Kidney (tissue), 14 donors: ENCODE measurements around the gene MBNL1. TPM values are rescaled to one million over a fixed set of nuclear protein-coding genes. Genes with fewer than 3 reads are reported as not detected.

Experiments used
- DNase-seq, 5 donors: peaks; one replicate each; pipeline ENCODE4 v3.0.0-alpha.2; 2013 to 2020
- FAIRE-seq: peaks from 2 replicates; lab custom pipeline; 2012; peaks lifted over from hg19 to GRCh38; lab: Jason Lieb, UNC
- H3K27ac ChIP-seq, 2 donors: one replicate each; pipeline ENCODE4 v1.7.0; 2013; ENCODE audit warnings: low read depth in 2 of 2, low read length in 2 of 2, inconsistent platforms in 1 of 2
- H3K27me3 ChIP-seq: one replicate; pipeline ENCODE4 v1.7.1; 2013; ENCODE audit warnings: low read length, inconsistent platforms; ENCODE audit not compliant: control insufficient read depth, insufficient read depth
- H3K36me3 ChIP-seq, 3 donors: one replicate each; pipeline versions ENCODE4 v1.7.0 to v1.7.1; 2013; ENCODE audit warnings: low read length in 3 of 3, control low read depth in 1 of 3, inconsistent platforms in 1 of 3; ENCODE audit not compliant: insufficient read depth in 3 of 3, control insufficient read depth in 2 of 3
- H3K4me1 ChIP-seq, 3 donors: one replicate each; pipeline versions ENCODE4 v1.7.0 to v1.7.1; 2013; ENCODE audit warnings: low read length in 3 of 3, inconsistent platforms in 1 of 3, low read depth in 1 of 3; ENCODE audit not compliant: control insufficient read depth in 2 of 3, insufficient read depth in 2 of 3
- H3K4me3 ChIP-seq, 3 donors: one replicate each; pipeline versions ENCODE4 v1.7.0 to v1.8.1; 2013; ENCODE audit warnings: low read length in 3 of 3, control low read depth in 1 of 3, inconsistent platforms in 1 of 3
- H3K9ac ChIP-seq, 3 donors: one replicate each; pipeline versions ENCODE4 v1.7.0 to v1.7.1; 2013; ENCODE audit warnings: low read length in 3 of 3, control low read depth in 1 of 3, inconsistent platforms in 1 of 3
- H3K9me3 ChIP-seq, 3 donors: one replicate each; pipeline versions ENCODE4 v1.7.0 to v1.7.1; 2013; ENCODE audit warnings: low read length in 3 of 3, control low read depth in 1 of 3, inconsistent platforms in 1 of 3; ENCODE audit not compliant: control insufficient read depth in 2 of 3, insufficient read depth in 1 of 3
- CTCF ChIP-seq: IDR thresholded peaks from 3 replicates; pipeline ENCODE4 v1.5.1; 2012; ENCODE audit warnings: mild to moderate bottlenecking, moderate library complexity, borderline replicate concordance; ENCODE audit not compliant: insufficient read depth; ENCODE audit errors: extremely low read depth
- intact Hi-C: fragments of 100-400 bp; cut with DNase I; formaldehyde crosslinking; loops from one replicate; pipeline ENCODE4 v1.11.1; 2022
- polyA plus RNA-seq: library from polyadenylated mRNA; stranded (reverse); fragments of 350-450 nt; fragmentation: Illumina TruSeq; extraction: RNeasy Lipid Tissue Mini Kit (QIAGEN cat#74804); gene quantifications from one replicate; pipeline ENCODE4 v1.2.3, GENCODE V29; 2014; ENCODE audit warnings: low read depth, low replicate concordance; ENCODE audit not compliant: insufficient read depth
- total RNA-seq: library from RNA; stranded (reverse); fragmentation: NEBNext Ultra II Directional; extraction: Animal tissue kit (Norgen Biotek cat#: 25700); gene quantifications from one replicate; pipeline ENCODE4 v1.2.1, GENCODE V29; 2021
- donor health status: control.
- donor health status: control.
- donor health status: control.
- donor health status: control.
- donor health status: control.
- donor health status: DM: yes; HTN: yes; CAD: no.
- donor health status: Normal renal cell carcinoma (clear cell type).

MBNL1 gene
- total and polyA plus RNA-seq, 2 donors from 2014 or later = 22.0 to 167 TPM

- Histone ChIP-seq H3K27me3 (no peaks in the 10 kb centered on the region), H3K9ac (no peak overlapping the region), H3K4me3 (no peak overlapping the region), H3K4me1 (no peaks in the 10 kb centered on the region), H3K27ac (peak overlapping the region in 1 of 2 donors; percentile 17), H3K9me3 (no peaks in the 10 kb centered on the region), H3K36me3 (no peaks in the 10 kb centered on the region)
- intact Hi-C loops = no loop called here
- DNase-seq (no peak), FAIRE-seq (no peak)
- no peak for TF ChIP-seq CTCF
Measured at GRCh38 chr3:152222327-152222726, 46.4 kb upstream of the MBNL1 start.

GRCh38 chr3:152225201-152225600 is 43.5 kb upstream of the MBNL1 start:
- no peak overlapping the region for H3K4me3 ChIP-seq
- no peaks in the 10 kb centered on the region for H3K9me3 ChIP-seq
- FAIRE-seq (no peak), DNase-seq (no peak)
- no peaks in the 10 kb centered on the region for H3K36me3 ChIP-seq
- H3K4me1 ChIP-seq = no peaks in the 10 kb centered on the region
- H3K27ac ChIP-seq = no peak overlapping the region
- no peaks in the 10 kb centered on the region for H3K27me3 ChIP-seq
- intact Hi-C loops = no loop called here
- TF ChIP-seq CTCF = no peak
- no peak overlapping the region for H3K9ac ChIP-seq

- no peak overlapping the region for H3K4me3 ChIP-seq
- FAIRE-seq = no peak
- no peak for TF ChIP-seq CTCF
Measured at GRCh38 chr3:152226176-152226575, 42.6 kb upstream of the MBNL1 start.

GRCh38 chr3:152227027-152227426 is 41.7 kb upstream of the MBNL1 start:
- intact Hi-C loops = no loop called here
- no peak for DNase-seq
- no peak for FAIRE-seq
- no peaks in the 10 kb centered on the region for H3K4me1 ChIP-seq
- no peaks in the 10 kb centered on the region for H3K36me3 ChIP-seq
- no peaks in the 10 kb centered on the region for H3K9me3 ChIP-seq
- H3K4me3 ChIP-seq = no peak overlapping the region
- no peak overlapping the region for H3K27ac ChIP-seq
- no peak overlapping the region for H3K9ac ChIP-seq
- no peak for TF ChIP-seq CTCF
- no peaks in the 10 kb centered on the region for H3K27me3 ChIP-seq

More at GRCh38 chr3:152226176-152226575, 42.6 kb upstream of the MBNL1 start:
- Histone ChIP-seq H3K4me1 (no peaks in the 10 kb centered on the region), H3K36me3 (no peaks in the 10 kb centered on the region), H3K9me3 (no peaks in the 10 kb centered on the region), H3K27me3 (no peaks in the 10 kb centered on the region), H3K9ac (no peak overlapping the region), H3K27ac (no peak overlapping the region)
- DNase-seq = no peak
- intact Hi-C loops = no loop called here
